K562 (cell line): ENCODE measurements around the gene DPP9. TPM values are rescaled to one million over a fixed set of nuclear protein-coding genes. Genes with fewer than 3 reads are reported as not detected.

Source experiments
- BCLAF1 ChIP-seq, 2 experiments: fragments of 450-650 bp in 1 of 2; IDR thresholded peaks; 2 replicates each; pipeline ENCODE4 v1.6.1; 2011 to 2017; ENCODE audit warnings: low read depth in 2 of 2, antibody characterized with exemption in 1 of 2, borderline replicate concordance in 1 of 2, low read length in 1 of 2, mild to moderate bottlenecking in 1 of 2, mixed read lengths in 1 of 2; ENCODE audit not compliant: control insufficient read depth in 1 of 2
- BCOR ChIP-seq: fragments of 450-650 bp; IDR thresholded peaks from 2 replicates; pipeline ENCODE4 v1.6.1; 2016
- CHD1 ChIP-seq: fragments of 200-600 bp; sonication (generic); IDR thresholded peaks from one replicate; pipeline ENCODE4 v1.6.1; 2012; ENCODE audit warnings: mild to moderate bottlenecking, moderate library complexity, low read length, inconsistent platforms
- CTBP1 ChIP-seq: fragments of 450-650 bp; IDR thresholded peaks from 2 replicates; pipeline ENCODE4 v1.6.1; 2016; ENCODE audit warnings: borderline replicate concordance
- NR2F6 ChIP-seq: fragments of 450-650 bp; formaldehyde crosslinking; IDR thresholded peaks from 2 replicates; pipeline ENCODE4 v1.4.0; 2020; ENCODE audit warnings: mild to moderate bottlenecking
- PTTG1 ChIP-seq: fragments of 450-650 bp; IDR thresholded peaks from 2 replicates; pipeline ENCODE4 v1.6.1; 2016; ENCODE audit warnings: low read depth, mild to moderate bottlenecking, missing genetic modification characterization, missing compliant biosample characterization
- XRCC4 ChIP-seq: IDR thresholded peaks from one replicate; pipeline ENCODE4 v1.6.1; 2011; ENCODE audit not compliant: insufficient read depth, insufficient read length; ENCODE audit errors: extremely low read depth
- ZBTB40 ChIP-seq, 2 experiments: fragments of 450-650 bp in 1 of 2; sonication (generic) in 1 of 2; formaldehyde crosslinking in 1 of 2; IDR thresholded peaks; 2 replicates each; pipeline versions ENCODE4 v1.7.1 to v1.9.0; 2016 to 2022; ENCODE audit warnings: inconsistent platforms in 1 of 2, mild to moderate bottlenecking in 1 of 2, missing genetic modification reagents in 1 of 2
- ZNF584 ChIP-seq: fragments of 200-800 bp; sonication (Bioruptor generic); IDR thresholded peaks from 2 replicates; pipeline ENCODE4 v1.6.1; 2016; ENCODE audit warnings: low read depth, mild to moderate bottlenecking, missing genetic modification characterization, missing compliant biosample characterization
- polyA plus RNA-seq, 8 experiments: library from polyadenylated mRNA; depleted of rRNA in 4 of 8; stranded (reverse) in 5 of 8; unstranded in 3 of 8; fragments of >200 nt; fragmentation: Nextera tagmentation in 2 of 8; fragmentation: Illumina TruSeq in 1 of 8; extraction: Ambion mirVana in 2 of 8; extraction: Trizol in 1 of 8; gene quantifications; 2 replicates each; pipeline versions ENCODE4 v1.2.1 to v1.2.3, GENCODE V29; 2011 to 2014; ENCODE audit warnings: inconsistent platforms in 1 of 8, missing spikeins in 1 of 8
- total RNA-seq, 7 experiments: library from RNA; depleted of rRNA in 6 of 7; stranded (reverse); fragments of >200 nt in 6 of 7; fragmentation: Illumina TruSeq in 2 of 7; extraction: Trizol in 2 of 7; gene quantifications; 2 replicates each; pipeline versions ENCODE4 v1.2.1 to v1.2.3, GENCODE V29; 2011 to 2021; ENCODE audit warnings: low replicate concordance in 1 of 7

The DPP9 gene
- total and polyA plus RNA-seq, 9 of the 15 experiments (the other 6 are each of a cell fraction or from before 2014, with no cell fraction given), result 0.90 to 66.7 (median 24.5) TPM

DNA sequence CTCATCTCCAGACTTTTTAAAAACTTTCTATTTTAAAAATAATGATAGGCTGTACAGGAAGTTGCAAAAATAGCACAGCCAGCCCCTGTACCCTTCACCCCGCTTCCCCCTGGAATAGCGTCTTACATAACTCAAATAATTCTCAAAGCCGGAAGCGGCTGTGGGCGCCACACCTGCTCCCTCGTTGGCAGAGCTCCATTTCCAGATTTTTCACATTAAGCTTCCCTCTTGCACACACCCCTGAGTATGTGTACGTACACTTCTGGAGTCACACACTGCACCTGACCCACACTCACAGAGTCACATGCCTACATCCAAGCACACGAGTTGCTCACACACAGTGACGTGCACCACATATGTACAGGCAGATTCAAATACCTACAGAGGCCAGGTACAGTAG is 24.9 kb upstream of the DPP9 start (continued):
- no peak for TF ChIP-seq ZBTB40 (IDR thresholded peaks at IDR 0.05)
- no peak for TF ChIP-seq ZBTB40 (CRISPR knock-in tag; IDR thresholded peaks at IDR 0.05)
- TF ChIP-seq CTBP1, result no peak
- TF ChIP-seq NR2F6 (CRISPR knock-in tag), result no peak
- no peak for TF ChIP-seq BCOR
- TF ChIP-seq BCLAF1 (IDR thresholded peaks at IDR 0.05; ENCODE audit: borderline replicate concordance in 1 of 2, control insufficient read depth in 1 of 2, low read depth in 2 of 2, low read length in 1 of 2), result no peak
- TF ChIP-seq XRCC4, result no peak
- TF ChIP-seq CHD1, result no peak
- no peak for TF ChIP-seq PTTG1 (tag)
- TF ChIP-seq ZNF584 (CRISPR knock-in tag), result no peak
